GM12872 (cell line): ENCODE data around the gene ATRN.

Experiments used
- CTCF ChIP-seq: IDR thresholded peaks from 3 replicates; pipeline ENCODE4 v1.5.1; 2011; ENCODE audit warnings: low read depth, mild to moderate bottlenecking, low read length, moderate library complexity; ENCODE audit not compliant: insufficient read depth

Gene ATRN

GRCh38 chr20:3479759-3480615 is 9.2 kb downstream of the ATRN start:
- TF ChIP-seq CTCF, result no peak

GRCh38 chr20:3483309-3483708 is 12.5 kb downstream of the ATRN start:
- TF ChIP-seq CTCF, result no peak

- no peak for TF ChIP-seq CTCF
These were observed 13.0 kb downstream of the ATRN start for GRCh38 chr20:3483784-3484183.

GRCh38 chr20:3485913-3486312 is 15.1 kb downstream of the ATRN start:
- TF ChIP-seq CTCF, result no peak

GRCh38 chr20:3486850-3487249 is 16.0 kb downstream of the ATRN start:
- TF ChIP-seq CTCF, result no peak

- no peak for TF ChIP-seq CTCF
These were observed 21.9 kb downstream of the ATRN start for GRCh38 chr20:3492669-3493068.

GRCh38 chr20:3494218-3494617 is 23.4 kb downstream of the ATRN start:
- TF ChIP-seq CTCF, result 0 out of 3 replicates have a peak, but pooled peaks have one; percentile 24
